HG02610 (cell line): Measurements from ENCODE around the gene THOP1.

Experiments used
- ATAC-seq: cut with Tn5 transposase; IDR thresholded peaks from one replicate; pipeline ENCODE4 v1.9.1; 2021; ENCODE audit warnings: mild to moderate bottlenecking, moderate library complexity; ENCODE audit not compliant: unreplicated experiment

The THOP1 gene

GRCh38 chr19:2850256-2850925 is 65.1 kb downstream of the THOP1 start:
- ATAC-seq, result no peak

- ATAC-seq, result no peak
Measured at GRCh38 chr19:2852598-2852997, 67.3 kb downstream of the THOP1 start.

- ATAC-seq, result no peak
Measured at GRCh38 chr19:2853015-2853606, 67.8 kb downstream of the THOP1 start.

GRCh38 chr19:2854849-2855248 is 69.5 kb downstream of the THOP1 start:
- ATAC-seq, result no peak

GRCh38 chr19:2856457-2857050 is 71.3 kb downstream of the THOP1 start:
- ATAC-seq, result no peak

- no peak for ATAC-seq
Measured at GRCh38 chr19:2858864-2859263, 73.6 kb downstream of the THOP1 start.

- no peak for ATAC-seq
Measured at GRCh38 chr19:2863816-2864215, 78.5 kb downstream of the THOP1 start.
